NOMO-1 treated with DMSO at 0.1 percent for 48 hours (cell line): ENCODE data around the gene MPPED1.

Source experiments
- DNase-seq: peaks from one replicate; lab custom pipeline; 2025; ENCODE audit not compliant: unreplicated experiment; lab: John Stamatoyannopoulos, UW

The MPPED1 gene

GRCh38 chr22:43491177-43491576 is 79.4 kb downstream of the MPPED1 start:
- DNase-seq: no peak

DNA sequence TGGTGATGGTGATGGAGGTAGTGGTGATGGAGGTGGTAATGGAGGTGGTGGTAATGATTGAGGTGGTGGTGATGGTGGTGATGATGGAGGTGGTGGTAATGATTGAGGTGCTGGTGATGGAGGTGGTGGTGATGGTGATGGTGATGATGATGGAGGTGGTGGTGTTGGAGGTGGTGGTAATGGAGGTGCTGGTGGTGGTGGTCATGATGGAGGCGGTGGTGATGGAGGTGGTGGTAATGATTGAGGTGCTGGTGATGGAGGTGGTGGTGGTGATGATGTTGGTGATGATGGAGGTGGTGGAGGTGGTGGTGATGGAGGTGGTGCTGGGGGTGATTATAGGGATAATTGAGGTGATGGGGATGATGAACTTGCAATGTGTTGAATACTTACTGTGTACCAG is 79.9 kb downstream of the MPPED1 start:
- no peak for DNase-seq

- DNase-seq: no peak
Measured at GRCh38 chr22:43493297-43493696, 81.5 kb downstream of the MPPED1 start.

DNA sequence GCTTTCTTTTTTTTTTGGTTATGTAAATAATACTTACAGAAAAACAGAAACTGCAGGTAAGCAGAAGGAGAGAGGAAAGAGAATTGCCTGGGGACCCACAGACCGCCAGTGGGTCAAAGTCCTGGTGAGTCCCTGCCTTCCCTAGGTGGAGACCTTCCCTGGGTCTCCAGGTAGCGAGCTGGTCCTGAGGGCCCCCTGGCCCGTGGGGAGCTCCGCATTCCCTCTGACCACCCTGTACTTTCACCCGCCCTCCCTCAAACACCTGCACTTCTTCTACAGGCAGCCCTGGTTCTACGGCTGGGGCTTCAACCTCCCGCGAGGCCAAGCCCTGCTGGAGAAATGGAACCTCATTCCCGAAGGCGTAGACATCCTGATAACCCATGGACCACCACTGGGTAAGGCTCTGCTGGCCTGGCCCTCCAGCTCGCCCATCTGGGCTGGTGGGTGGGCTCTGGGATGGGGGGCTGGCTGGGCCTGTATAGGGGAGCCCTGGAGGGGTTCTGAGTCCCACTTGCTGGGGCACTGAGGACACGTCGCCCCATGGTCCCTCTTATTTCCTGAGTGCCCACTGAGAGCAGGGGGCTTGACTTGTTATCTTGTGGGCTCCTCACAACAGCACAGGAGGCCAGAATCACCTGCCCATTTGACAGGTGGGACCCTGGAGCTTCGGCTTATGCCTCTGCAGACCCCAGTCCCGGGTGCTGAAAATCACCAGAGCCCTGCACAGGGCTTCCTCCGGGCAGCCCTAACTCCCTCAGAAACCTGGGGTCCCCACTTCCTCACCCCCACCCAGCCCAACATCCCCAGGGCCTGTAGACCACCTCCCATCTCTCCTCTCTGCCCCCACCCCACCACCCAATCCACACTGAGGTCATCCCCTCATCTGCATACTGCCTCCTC is 86.4 kb downstream of the MPPED1 start:
- no peak for DNase-seq

- no peak for DNase-seq
Measured at GRCh38 chr22:43498856-43499253, 87.0 kb downstream of the MPPED1 start.

DNA sequence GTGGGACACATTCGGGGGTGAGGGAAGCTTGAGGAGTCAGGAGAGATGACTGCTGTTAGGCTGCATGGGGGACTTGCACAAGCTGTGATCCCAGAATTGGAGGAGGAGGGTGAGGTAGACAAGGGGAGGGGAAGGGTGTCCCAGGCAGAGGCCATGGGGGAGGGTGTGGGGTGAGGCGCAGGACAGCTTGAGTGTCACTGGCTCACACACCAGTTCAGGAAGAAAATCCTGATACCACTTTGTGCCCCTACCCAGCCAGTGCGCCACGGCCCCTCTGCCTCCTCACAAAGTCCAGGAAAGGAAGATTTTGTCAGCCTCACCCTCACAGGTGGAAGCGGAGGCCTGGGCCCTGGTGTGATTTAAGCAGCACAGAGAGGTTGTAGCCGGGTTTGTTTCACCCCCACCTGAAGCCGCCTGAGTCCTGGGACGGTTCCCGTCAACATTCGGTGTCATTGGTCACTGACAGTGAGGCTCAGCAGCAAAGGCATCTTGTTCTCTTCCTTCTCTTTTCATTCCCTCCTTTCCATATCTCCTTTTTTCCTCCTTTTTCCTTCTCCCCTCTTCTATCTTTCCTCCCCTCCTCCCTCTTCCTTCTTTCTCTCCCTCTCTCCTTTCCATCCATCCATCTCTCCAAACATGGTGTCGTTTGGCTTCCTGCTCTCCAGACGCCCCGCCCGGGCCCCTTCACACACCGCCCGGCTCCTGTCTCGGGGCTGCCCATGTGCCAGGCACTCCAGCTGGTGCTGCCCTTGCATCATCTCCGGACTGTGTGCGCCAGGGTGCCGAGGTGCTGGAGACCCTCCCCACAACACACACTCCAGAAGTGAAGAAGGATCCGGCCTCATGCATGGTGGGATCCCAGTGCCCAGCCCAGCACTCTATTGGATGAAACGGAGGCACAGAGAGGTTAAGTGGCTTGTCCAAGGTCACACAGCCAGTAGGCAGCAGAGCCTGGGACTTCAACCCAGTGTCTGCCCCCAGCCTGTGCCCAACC is 89.3 kb downstream of the MPPED1 start:
- DNase-seq: no peak

DNA sequence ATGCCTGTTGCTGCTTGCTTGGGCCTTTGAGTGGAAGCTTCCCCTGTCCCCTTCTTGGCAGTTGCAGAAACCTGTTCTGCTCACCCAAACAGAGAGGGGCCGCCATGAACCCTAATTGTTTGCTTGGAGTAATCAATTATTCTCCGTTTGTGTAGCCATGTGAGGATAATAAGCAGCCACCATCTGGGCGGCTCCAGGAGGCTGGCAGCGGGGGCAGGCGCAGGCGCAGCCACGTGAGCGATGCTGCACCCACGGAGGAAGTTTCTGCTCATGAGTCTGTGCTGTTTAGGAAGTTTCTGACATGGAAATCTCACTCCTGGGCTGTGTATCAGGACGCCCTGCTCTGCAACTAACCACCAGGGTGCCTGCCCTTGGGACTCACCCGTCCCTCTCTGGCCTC is 90.1 kb downstream of the MPPED1 start:
- DNase-seq: no peak

- DNase-seq: no peak
Measured at GRCh38 chr22:43502306-43502874, 90.6 kb downstream of the MPPED1 start.

DNA sequence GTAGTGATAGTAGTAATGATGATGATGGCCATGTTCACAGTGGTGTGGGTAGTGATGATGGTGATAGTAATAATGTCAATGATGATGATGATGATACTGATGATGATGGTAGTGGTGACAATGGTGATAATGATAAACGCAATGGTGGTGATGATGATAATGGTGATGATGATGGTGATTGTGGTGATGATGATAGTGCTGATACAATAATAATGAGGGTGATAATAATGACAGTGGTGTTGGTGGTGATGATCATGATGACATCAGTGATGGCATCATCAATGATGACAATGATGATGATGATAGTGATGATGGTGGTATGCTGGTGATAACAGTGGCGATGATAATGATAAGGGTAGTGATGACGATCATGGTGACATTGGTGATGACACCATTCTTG is 92.3 kb downstream of the MPPED1 start:
- DNase-seq: no peak

- no peak for DNase-seq
Measured at GRCh38 chr22:43504666-43505261, 93.0 kb downstream of the MPPED1 start.

GRCh38 chr22:43505423-43505822 is 93.6 kb downstream of the MPPED1 start:
- no peak for DNase-seq

- no peak for DNase-seq
Measured at GRCh38 chr22:43505896-43506295, 94.1 kb downstream of the MPPED1 start.

DNA sequence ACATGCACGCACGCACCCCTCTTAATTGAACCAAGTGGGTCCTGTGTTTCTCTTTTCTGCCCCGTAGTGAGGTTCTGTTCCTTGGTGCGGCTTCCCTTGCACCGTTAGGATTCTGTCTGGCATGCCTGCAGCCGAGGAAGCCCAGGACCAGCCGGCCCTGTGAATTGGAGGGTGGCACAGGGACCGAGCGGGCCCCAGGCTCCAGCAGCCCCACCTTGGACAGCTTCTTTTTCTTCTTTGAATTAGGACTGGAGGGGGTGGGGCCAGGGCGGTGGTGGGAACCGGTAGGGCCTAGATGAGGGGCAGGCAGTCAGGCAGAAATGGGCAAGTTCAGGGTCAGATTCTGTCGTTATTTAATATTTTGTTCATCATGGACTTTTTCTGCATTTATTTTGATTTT is 94.7 kb downstream of the MPPED1 start:
- no peak for DNase-seq

- DNase-seq: no peak
Measured at GRCh38 chr22:43507235-43507634, 95.4 kb downstream of the MPPED1 start.

DNA sequence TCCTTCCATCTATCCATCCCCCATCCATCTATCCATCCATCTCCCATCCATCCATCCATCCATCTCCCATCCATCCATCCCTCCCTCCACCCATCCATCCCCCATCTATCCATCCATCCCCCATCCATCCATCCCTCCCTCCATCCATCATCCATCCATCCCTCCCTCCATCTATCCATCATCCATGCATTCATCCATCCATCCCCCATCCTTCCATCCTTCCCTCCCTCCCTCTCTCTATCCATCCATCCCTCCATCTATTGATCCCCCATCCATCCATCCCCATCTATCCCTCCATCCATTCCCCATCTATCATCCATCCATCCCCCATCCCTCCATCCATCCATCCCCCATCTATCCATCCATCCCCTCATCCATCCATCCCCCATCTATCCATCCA is 96.7 kb downstream of the MPPED1 start:
- no peak for DNase-seq

DNA sequence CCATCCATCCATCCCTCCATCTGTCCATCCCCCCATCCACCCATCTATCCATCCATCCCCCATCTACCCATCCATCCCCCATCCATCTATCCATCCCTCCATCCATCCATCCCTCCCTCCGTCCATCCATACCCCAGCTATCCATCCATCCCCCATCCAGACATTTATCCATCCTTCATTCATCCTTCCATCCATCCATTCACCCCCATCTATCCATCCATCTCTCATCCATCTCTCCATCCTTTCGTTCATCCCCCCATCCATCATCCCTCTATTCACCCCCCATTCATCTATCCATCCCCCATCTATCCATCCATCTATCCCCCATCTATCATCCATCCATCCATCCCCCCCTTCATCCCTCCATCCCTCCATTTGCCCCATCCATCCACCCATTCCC is 97.5 kb downstream of the MPPED1 start:
- DNase-seq: no peak

DNA sequence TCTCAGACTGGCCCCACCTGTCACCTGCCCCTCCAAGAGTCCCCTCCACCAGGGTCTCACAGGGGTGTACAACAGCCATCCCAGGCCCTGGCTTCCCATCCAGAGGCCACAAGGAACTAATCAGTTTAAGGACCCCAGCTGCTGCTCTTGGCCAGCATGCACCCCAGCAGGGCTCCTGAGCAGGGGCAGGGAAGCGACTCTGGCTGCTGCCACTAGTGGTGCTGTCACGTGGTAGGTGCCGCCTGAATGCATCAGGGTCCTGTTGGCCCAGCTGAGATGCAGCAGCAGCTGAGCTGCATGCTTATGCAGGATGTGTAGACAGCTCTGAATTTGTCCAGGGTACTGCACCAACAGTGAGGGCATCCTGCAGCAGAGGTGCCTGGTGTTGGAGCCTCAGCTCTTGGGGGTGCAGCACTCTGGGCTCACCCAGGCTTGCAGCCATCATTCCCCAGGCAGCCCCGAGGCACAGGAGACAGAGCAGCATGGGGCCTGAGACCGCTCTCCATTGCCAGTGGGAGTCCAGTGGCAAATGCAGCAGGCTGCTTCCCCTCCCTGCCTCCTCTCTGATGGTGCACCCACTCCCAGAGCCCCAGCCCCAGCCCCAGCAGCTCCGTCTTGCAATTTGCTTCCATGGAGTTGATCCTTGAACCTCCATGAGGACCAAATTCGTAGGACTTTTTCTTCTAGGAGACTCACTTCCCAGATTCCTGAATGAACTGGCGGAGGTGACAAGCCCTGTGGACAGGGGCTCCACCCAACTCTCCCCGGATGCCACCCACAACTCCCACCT is 98.7 kb downstream of the MPPED1 start:
- no peak for DNase-seq

DNA sequence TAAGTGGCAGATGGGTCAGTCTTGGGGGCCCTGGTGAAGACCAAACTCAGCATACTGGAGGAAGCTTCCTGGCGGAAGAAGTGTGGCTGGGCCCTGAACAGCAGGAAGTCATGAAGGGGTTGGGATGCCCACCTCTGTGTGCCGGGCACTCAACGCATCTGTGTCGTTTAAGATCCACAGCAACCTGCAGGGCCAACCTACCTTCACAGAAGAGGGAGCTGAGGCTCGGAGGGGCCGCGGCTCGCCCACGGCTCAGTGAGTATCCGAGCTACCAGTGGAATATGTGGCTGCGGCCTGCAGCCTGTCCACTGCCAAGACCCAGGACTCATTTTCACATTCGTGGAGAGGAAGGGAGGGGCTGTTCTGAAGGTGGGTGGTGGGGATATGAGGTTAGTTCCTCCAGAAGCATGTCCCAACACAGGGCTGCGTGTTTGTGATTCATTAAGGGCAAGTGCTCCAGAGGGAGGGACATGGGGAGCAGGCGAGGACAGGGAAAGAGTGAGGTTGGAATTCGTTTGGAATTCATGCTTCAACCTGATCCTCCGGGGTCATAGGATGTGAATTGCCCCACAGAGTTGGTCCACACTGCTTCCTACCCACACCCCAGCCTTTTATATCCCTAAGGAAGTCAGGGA is 99.6 kb downstream of the MPPED1 start:
- no peak for DNase-seq

DNA sequence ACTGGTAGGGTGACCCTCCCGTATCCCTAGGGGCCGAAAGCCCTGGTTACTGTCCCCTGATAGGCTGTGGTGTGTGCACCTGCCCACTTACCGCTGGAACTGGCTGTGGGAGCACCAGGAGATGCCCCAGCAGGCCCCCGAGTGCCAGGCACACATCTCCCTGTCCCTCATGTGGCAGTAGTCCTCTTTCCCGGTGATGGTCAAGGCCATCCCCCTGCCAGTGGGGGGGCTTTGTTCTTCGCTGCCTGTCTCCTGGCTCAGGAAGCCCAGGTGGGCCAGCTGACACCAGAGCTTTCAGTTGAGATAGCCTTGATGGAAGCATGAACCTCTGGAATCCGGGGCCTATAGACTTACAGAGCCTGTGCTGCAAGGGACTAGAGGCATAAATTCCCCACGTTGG is 100.5 kb downstream of the MPPED1 start:
- no peak for DNase-seq
